Endodermal cell (in vitro differentiated cells): ENCODE data around the gene CNTNAP5. TPM values are rescaled to one million over a fixed set of nuclear protein-coding genes. Genes with fewer than 3 reads are reported as not detected.

Source experiments
- DNase-seq: peaks from one replicate; pipeline ENCODE4 v3.0.0-alpha.2; 2017
- H3K27ac ChIP-seq: 2 replicates; pipeline ENCODE4 v1.5.1; 2013; ENCODE audit warnings: mild to moderate bottlenecking, low read depth, low read length, moderate library complexity
- H3K27me3 ChIP-seq: 2 replicates; pipeline ENCODE4 v1.6.1; 2013; ENCODE audit warnings: mild to moderate bottlenecking, low read length, moderate library complexity; ENCODE audit not compliant: insufficient read depth, control insufficient read depth, poor library complexity, severe bottlenecking
- H3K36me3 ChIP-seq: 2 replicates; pipeline ENCODE4 v1.7.0; 2013; ENCODE audit warnings: mild to moderate bottlenecking, low read length, moderate library complexity; ENCODE audit not compliant: control insufficient read depth, insufficient read depth
- H3K4me1 ChIP-seq: one replicate; pipeline ENCODE4 v1.7.0; 2013; ENCODE audit warnings: low read length; ENCODE audit not compliant: control insufficient read depth, insufficient read depth
- H3K4me3 ChIP-seq: 2 replicates; pipeline ENCODE4 v1.5.1; 2013; ENCODE audit warnings: mild to moderate bottlenecking, low read length, moderate library complexity
- H3K9ac ChIP-seq: 2 replicates; pipeline ENCODE4 v1.6.1; 2013; ENCODE audit warnings: mild to moderate bottlenecking, low read length, moderate library complexity; ENCODE audit not compliant: poor library complexity, severe bottlenecking; ENCODE audit errors: extremely low read depth
- H3K9me3 ChIP-seq: 2 replicates; pipeline ENCODE4 v1.6.1; 2013; ENCODE audit warnings: mild to moderate bottlenecking, low read length, moderate library complexity; ENCODE audit not compliant: control insufficient read depth
- H3K27ac Mint-ChIP-seq: 2 replicates; pipeline ENCODE4 v1.8.0; 2020; ENCODE audit warnings: mixed read lengths
- H3K27me3 Mint-ChIP-seq: 2 replicates; pipeline ENCODE4 v1.8.0; 2021; ENCODE audit warnings: mild to moderate bottlenecking, mixed read lengths; ENCODE audit not compliant: insufficient read depth
- H3K36me3 Mint-ChIP-seq: 2 replicates; pipeline ENCODE4 v1.8.0; 2020; ENCODE audit warnings: low read depth, mixed read lengths
- H3K4me1 Mint-ChIP-seq: 2 replicates; pipeline ENCODE4 v1.8.0; 2020; ENCODE audit warnings: mixed read lengths
- H3K4me3 Mint-ChIP-seq: 2 replicates; pipeline ENCODE4 v1.8.0; 2020; ENCODE audit warnings: mild to moderate bottlenecking, moderate library complexity, mixed read lengths
- H3K9me3 Mint-ChIP-seq: 2 replicates; pipeline ENCODE4 v1.8.0; 2020; ENCODE audit warnings: mild to moderate bottlenecking, mixed read lengths
- CTCF ChIP-seq: fragments of 200-600 bp; sonication (generic); conservative IDR thresholded peaks from 2 replicates; pipeline ENCODE4 v1.5.0; 2021; ENCODE audit warnings: antibody characterized with exemption, mild to moderate bottlenecking
- WGBS, 2 experiments: methylation state at CpG; one replicate each; pipeline versions ENCODE4 v1.1.5 to v1.1.7; 2013; ENCODE audit warnings: missing lambda C conversion rate in 2 of 2, mixed read lengths in 1 of 2; ENCODE audit not compliant: insufficient coverage in 1 of 2, insufficient read length in 1 of 2; 5-methylcytosine and 5-hydroxymethylcytosine counted together
- total RNA-seq, 2 donors: library from RNA; stranded (reverse); fragmentation: NEBNext Ultra II Directional in 1 of 2; extraction: Animal tissue kit (Norgen Biotek cat#: 25700) in 1 of 2; gene quantifications; 2 replicates in 1 of 2; 3 replicates in 1 of 2; pipeline ENCODE4 v1.2.1, GENCODE V29; 2021

The CNTNAP5 gene
- total RNA-seq, 2 donors from 2014 or later = 0.70 to 4.4 TPM

GRCh38 chr2:124316133-124316532 lies 291.0 kb downstream of the CNTNAP5 start:
- H3K9me3 Mint-ChIP-seq = no peaks in the 10 kb centered on the region
- peaks cover 2% of the 10 kb centered on the region for H3K4me1 Mint-ChIP-seq
- H3K4me3 ChIP-seq = no peak overlapping the region
- H3K36me3 ChIP-seq = no peaks in the 10 kb centered on the region
- no peak overlapping the region for H3K27ac Mint-ChIP-seq
- no peak overlapping the region for H3K9ac ChIP-seq
- H3K27me3 Mint-ChIP-seq = no peaks in the 10 kb centered on the region
- no peaks in the 10 kb centered on the region for H3K4me1 ChIP-seq
- TF ChIP-seq CTCF = no peak
- H3K4me3 Mint-ChIP-seq = no peak overlapping the region
- H3K36me3 Mint-ChIP-seq = no peaks in the 10 kb centered on the region
- no peak overlapping the region for H3K27ac ChIP-seq
- 86% methylated on average over 1 to 3 of the region's 3 CpGs for WGBS, 2 experiments
- H3K27me3 ChIP-seq = no peaks in the 10 kb centered on the region
- H3K9me3 ChIP-seq = no peaks in the 10 kb centered on the region
- DNase-seq = no peak

GRCh38 chr2:124316881-124317605 lies 292.0 kb downstream of the CNTNAP5 start:
- no peak for TF ChIP-seq CTCF
- Histone ChIP-seq H3K27me3 (no peaks in the 10 kb centered on the region), H3K4me1 (no peaks in the 10 kb centered on the region), H3K4me3 (no peak overlapping the region), H3K27ac (no peak overlapping the region), H3K36me3 (no peaks in the 10 kb centered on the region), H3K9ac (no peak overlapping the region), H3K9me3 (no peaks in the 10 kb centered on the region)
- no peak overlapping the region for H3K4me3 Mint-ChIP-seq
- no peaks in the 10 kb centered on the region for H3K9me3 Mint-ChIP-seq
- 90 to 92% methylated on average over 2 to 5 of the region's 5 CpGs for WGBS, 2 experiments
- H3K4me1 Mint-ChIP-seq = peaks cover 2% of the 10 kb centered on the region
- H3K27ac Mint-ChIP-seq = no peak overlapping the region
- no peaks in the 10 kb centered on the region for H3K36me3 Mint-ChIP-seq
- no peaks in the 10 kb centered on the region for H3K27me3 Mint-ChIP-seq
- no peak for DNase-seq

GRCh38 chr2:124317628-124318027 lies 292.5 kb downstream of the CNTNAP5 start:
- Histone ChIP-seq H3K36me3 (no peaks in the 10 kb centered on the region), H3K27ac (no peak overlapping the region), H3K9ac (no peak overlapping the region), H3K4me1 (no peaks in the 10 kb centered on the region), H3K27me3 (no peaks in the 10 kb centered on the region), H3K9me3 (no peaks in the 10 kb centered on the region), H3K4me3 (no peak overlapping the region)
- H3K27ac Mint-ChIP-seq = no peak overlapping the region
- no peaks in the 10 kb centered on the region for H3K27me3 Mint-ChIP-seq
- H3K4me3 Mint-ChIP-seq = no peak overlapping the region
- no peak for DNase-seq
- no peaks in the 10 kb centered on the region for H3K9me3 Mint-ChIP-seq
- no peaks in the 10 kb centered on the region for H3K36me3 Mint-ChIP-seq
- no peak for TF ChIP-seq CTCF
- no CpG with 5 or more reads among the region's 1 CpG for WGBS, 2 experiments
- H3K4me1 Mint-ChIP-seq = peaks cover 2% of the 10 kb centered on the region
